OCI-LY7 (cell line): ENCODE results near the gene UTS2R. TPM values are rescaled to one million over a fixed set of nuclear protein-coding genes. Genes with fewer than 3 reads are reported as not detected.
"Not testable (repeated sequence)": the region's sequence is repeated elsewhere in the genome, so short reads cannot be mapped to it uniquely, and the experiment has no call there.

Source experiments
- BruUV-seq: library from RNA; stranded (reverse); fragments of 400-500 nt; replicated peaks from 2 replicates; lab custom pipeline; 2021; lab: Mats Ljungman, UMichigan
- CTCF ChIA-PET: fragments of 300-600 bp; sonication (Branson Sonifier 250); formaldehyde crosslinking; loops from one replicate; lab custom pipeline; 2022; ENCODE audit warnings: antibody characterized with exemption; ENCODE audit not compliant: unreplicated experiment; lab: Charles Lee
- POLR2A ChIA-PET: fragments of 300-600 bp; sonication (Branson Sonifier 250); formaldehyde crosslinking; loops from one replicate; lab custom pipeline; 2022; ENCODE audit warnings: antibody characterized with exemption; lab: Charles Lee
- DNase-seq: peaks from one replicate; pipeline ENCODE4 v3.0.0-alpha.2; 2015; ENCODE audit warnings: low spot score
- H2AFZ ChIP-seq: fragments of 200-600 bp; sonication (generic), shearing (Covaris generic); 2 replicates; pipeline ENCODE4 v1.6.1; 2014; ENCODE audit warnings: mild to moderate bottlenecking, antibody characterized with exemption, low read length, moderate library complexity
- H3K27ac ChIP-seq: fragments of 200-600 bp; sonication (generic); 2 replicates; pipeline ENCODE4 v1.5.1; 2014; ENCODE audit warnings: mixed run types, low read depth, mild to moderate bottlenecking, moderate library complexity, low read length, inconsistent platforms; ENCODE audit not compliant: poor library complexity, severe bottlenecking
- H3K36me3 ChIP-seq: fragments of 200-600 bp; sonication (generic); 2 replicates; pipeline ENCODE4 v1.6.1; 2014; ENCODE audit warnings: mild to moderate bottlenecking, antibody characterized with exemption, low read length, moderate library complexity, mixed read lengths; ENCODE audit not compliant: insufficient read depth
- H3K4me1 ChIP-seq: fragments of 200-600 bp; sonication (generic); 2 replicates; pipeline ENCODE4 v1.5.1; 2014; ENCODE audit warnings: mild to moderate bottlenecking, low read length; ENCODE audit not compliant: insufficient read depth, poor library complexity, severe bottlenecking
- H3K4me2 ChIP-seq: fragments of 200-600 bp; sonication (generic); 2 replicates; pipeline ENCODE4 v1.6.1; 2014; ENCODE audit warnings: mild to moderate bottlenecking, low read length
- H3K4me3 ChIP-seq: fragments of 200-600 bp; sonication (generic); 2 replicates; pipeline ENCODE4 v1.5.1; 2014; ENCODE audit warnings: mild to moderate bottlenecking, low read depth, low read length; ENCODE audit not compliant: poor library complexity, severe bottlenecking
- H3K79me2 ChIP-seq: fragments of 200-600 bp; sonication (generic); 2 replicates; pipeline ENCODE4 v1.6.1; 2016; ENCODE audit warnings: low read depth, mild to moderate bottlenecking, low read length, moderate library complexity, mixed read lengths; ENCODE audit not compliant: insufficient read depth
- H3K9me2 ChIP-seq: fragments of 200-600 bp; sonication (generic); 2 replicates; pipeline ENCODE4 v1.6.1; 2016; ENCODE audit warnings: mild to moderate bottlenecking, low read length, mixed read lengths; ENCODE audit not compliant: insufficient read depth
- H3K9me3 ChIP-seq: fragments of 200-600 bp; sonication (generic); 2 replicates; pipeline ENCODE4 v1.6.1; 2014; ENCODE audit warnings: mild to moderate bottlenecking, mixed run types, low read length, mixed read lengths
- H4K20me1 ChIP-seq: fragments of 200-600 bp; sonication (generic); 2 replicates; pipeline ENCODE4 v1.6.1; 2014; ENCODE audit warnings: mild to moderate bottlenecking, antibody characterized with exemption, low read length, moderate library complexity, mixed read lengths; ENCODE audit not compliant: insufficient read depth
- CTCF ChIP-seq: fragments of 200-600 bp; sonication (generic); conservative IDR thresholded peaks from 2 replicates; pipeline ENCODE4 v1.5.1; 2014; ENCODE audit warnings: mild to moderate bottlenecking, antibody characterized with exemption, low read length, moderate library complexity, mixed read lengths
- EZH2phosphoT487 ChIP-seq: fragments of 200-600 bp; sonication (generic); IDR thresholded peaks from 2 replicates; pipeline ENCODE4 v1.6.1; 2018; ENCODE audit warnings: low read depth, borderline replicate concordance, mild to moderate bottlenecking, mixed run types, antibody characterized with exemption, low read length, moderate library complexity, mixed read lengths
- intact Hi-C: fragments of 100-400 bp; cut with micrococcal nuclease; formaldehyde crosslinking; loops from one replicate; pipeline ENCODE4 v1.10.0; 2022; ENCODE audit not compliant: unreplicated experiment
- total RNA-seq, 2 experiments: library from RNA; depleted of rRNA in 1 of 2; stranded (reverse); fragments of >200 nt in 1 of 2; shearing (Covaris generic) in 1 of 2; gene quantifications; 2 replicates each; pipeline ENCODE4 v1.2.3, GENCODE V29; 2014 to 2022

The UTS2R gene
- total RNA-seq, 2 experiments from 2014 or later, result 17.4 to 36.3 TPM

GRCh38 chr17:82346342-82347300 is 24.9 kb upstream of the UTS2R start:
- POLR2A ChIA-PET, result interaction anchor here (0.6 to 0.9 kb wide), 2 partner anchors 49 to 109 kb away, joined by 3 to 4 read pairs; no protein-coding TSS in a partner anchor
- no TSS peak for BruUV-seq

GRCh38 chr17:82347994-82348393 is 23.6 kb upstream of the UTS2R start:
- H3K79me2 ChIP-seq, CTCF ChIA-PET, H3K27ac ChIP-seq, H3K36me3 ChIP-seq, H4K20me1 ChIP-seq, POLR2A ChIA-PET, BruUV-seq, DNase-seq, H3K9me2 ChIP-seq, intact Hi-C loops, H2AFZ ChIP-seq, H3K4me3 ChIP-seq, H3K9me3 ChIP-seq, H3K4me2 ChIP-seq: not testable (repeated sequence)
- peaks cover 63% of the 10 kb centered on the region for H3K4me1 ChIP-seq

More at GRCh38 chr17:82346342-82347300, 24.9 kb upstream of the UTS2R start:
- intact Hi-C loops, result no loop called here
- CTCF ChIA-PET, result no interaction called here
- H3K36me3 ChIP-seq, result no peaks in the 10 kb centered on the region
- no peaks in the 10 kb centered on the region for H3K79me2 ChIP-seq
- DNase-seq, result no peak
- H3K27ac ChIP-seq, result no peak overlapping the region
- no peaks in the 10 kb centered on the region for H3K9me3 ChIP-seq
- TF ChIP-seq CTCF (no peak), EZH2phosphoT487 (no peak)
- peaks cover 51% of the 10 kb centered on the region for H3K4me1 ChIP-seq
- H3K4me2 ChIP-seq, result no peak overlapping the region
- H2AFZ ChIP-seq, result peak overlapping the region; percentile 34; the same call in 1 of the 2 replicates
- no peaks in the 10 kb centered on the region for H3K9me2 ChIP-seq
- H4K20me1 ChIP-seq, result no peaks in the 10 kb centered on the region
- H3K4me3 ChIP-seq, result no peak overlapping the region

DNA sequence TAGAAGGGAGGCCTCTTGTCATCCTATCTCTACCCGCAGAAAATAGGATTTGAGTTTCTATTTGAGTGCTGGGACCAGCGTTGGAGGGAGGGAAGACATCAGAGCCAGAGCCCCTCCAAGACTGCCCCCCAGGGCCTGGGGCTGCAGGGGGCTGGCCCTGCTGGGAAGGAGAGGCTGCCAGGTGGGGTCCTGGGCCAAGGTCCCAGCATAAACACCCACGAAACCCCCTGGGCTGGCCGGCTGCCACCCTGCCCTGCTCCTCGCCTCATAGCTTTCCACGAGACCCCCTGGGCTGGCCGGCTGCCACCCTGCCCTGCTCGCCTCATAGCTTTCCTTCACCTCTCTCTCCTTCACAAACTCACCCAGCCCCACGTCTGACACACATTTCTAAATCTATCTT is 23.1 kb upstream of the UTS2R start:
- Histone ChIP-seq H3K9me3 (no peaks in the 10 kb centered on the region), H3K4me1 (peaks cover 67% of the 10 kb centered on the region), H3K4me3 (no peak overlapping the region), H3K9me2 (no peaks in the 10 kb centered on the region), H3K27ac (no peak overlapping the region), H3K79me2 (no peaks in the 10 kb centered on the region), H4K20me1 (no peaks in the 10 kb centered on the region), H3K36me3 (no peaks in the 10 kb centered on the region), H2AFZ (no peak overlapping the region), H3K4me2 (no peak overlapping the region)
- ChIA-PET POLR2A (no interaction called here), CTCF (no interaction called here)
- intact Hi-C loops, result no loop called here
- TF ChIP-seq CTCF (no peak), EZH2phosphoT487 (no peak)
- no peak for DNase-seq
- BruUV-seq, result no TSS peak
